GM12878 (cell line): ENCODE data around the gene ARHGAP27. TPM values are rescaled to one million over a fixed set of nuclear protein-coding genes. Genes with fewer than 3 reads are reported as not detected.

Source experiments
- ATF2 ChIP-seq: IDR thresholded peaks from 2 replicates; pipeline ENCODE4 v1.6.1; 2012; ENCODE audit warnings: low read length, inconsistent platforms
- BCL11A ChIP-seq: IDR thresholded peaks from 2 replicates; pipeline ENCODE4 v1.6.1; 2011; ENCODE audit warnings: low read depth, low read length
- CBFB ChIP-seq: IDR thresholded peaks from 2 replicates; pipeline ENCODE4 v1.6.1; 2016; ENCODE audit warnings: antibody characterized with exemption, low read depth
- CHD2 ChIP-seq: IDR thresholded peaks from 2 replicates; pipeline ENCODE4 v1.6.1; 2011; ENCODE audit warnings: low read depth, low read length, improper control_type of control experiment, borderline replicate concordance
- CTCF ChIP-seq, 3 experiments: IDR thresholded peaks in 2 of 3; conservative IDR thresholded peaks in 1 of 3; 2 replicates each; pipeline ENCODE4 v1.5.1; 2011; ENCODE audit warnings: low read depth in 3 of 3, low read length in 3 of 3, mild to moderate bottlenecking in 3 of 3, control low read depth in 2 of 3, moderate library complexity in 2 of 3, inconsistent platforms in 1 of 3, mixed read lengths in 1 of 3; ENCODE audit not compliant: control insufficient read depth in 2 of 3, insufficient read depth in 1 of 3; ENCODE audit errors: extremely low read depth in 1 of 3
- FOS ChIP-seq: IDR thresholded peaks from 3 replicates; pipeline ENCODE4 v1.6.1; 2011; ENCODE audit warnings: borderline replicate concordance; ENCODE audit not compliant: insufficient read length; ENCODE audit errors: extremely low read depth
- HDAC6 ChIP-seq: fragments of 200-600 bp; sonication (generic); IDR thresholded peaks from one replicate; pipeline ENCODE4 v1.8.0; 2017; ENCODE audit warnings: antibody characterized with exemption; ENCODE audit not compliant: unreplicated experiment
- NFIC ChIP-seq: IDR thresholded peaks from 2 replicates; pipeline ENCODE4 v1.6.1; 2012; ENCODE audit warnings: low read depth, mild to moderate bottlenecking, inconsistent platforms, low read length, moderate library complexity
- NFYB ChIP-seq: IDR thresholded peaks from 2 replicates; pipeline ENCODE4 v1.6.1; 2011; ENCODE audit warnings: low read depth, mild to moderate bottlenecking, low read length, improper control_type of control experiment, moderate library complexity; ENCODE audit not compliant: insufficient read depth
- NR2C1 ChIP-seq: fragments of 450-650 bp; IDR thresholded peaks from 2 replicates; pipeline ENCODE4 v1.6.1; 2017; ENCODE audit warnings: antibody characterized with exemption, mild to moderate bottlenecking, moderate library complexity
- NR2F1 ChIP-seq: fragments of 450-650 bp; conservative IDR thresholded peaks from 2 replicates; pipeline ENCODE4 v1.6.1; 2017; ENCODE audit warnings: mild to moderate bottlenecking
- POU2F2 ChIP-seq: IDR thresholded peaks from 3 replicates; pipeline ENCODE4 v1.6.1; 2011; ENCODE audit warnings: low read depth, mild to moderate bottlenecking, low read length, borderline replicate concordance
- RB1 ChIP-seq: fragments of 450-650 bp; formaldehyde crosslinking; IDR thresholded peaks from 2 replicates; pipeline ENCODE4 v1.6.1; 2017; ENCODE audit warnings: mild to moderate bottlenecking, borderline replicate concordance
- SIX5 ChIP-seq: IDR thresholded peaks from 2 replicates; pipeline ENCODE4 v1.6.1; 2011; ENCODE audit warnings: mild to moderate bottlenecking, low read depth, low read length, moderate library complexity; ENCODE audit not compliant: severe bottlenecking
- STAT3 ChIP-seq: IDR thresholded peaks from 2 replicates; pipeline ENCODE4 v1.6.1; 2011; ENCODE audit warnings: low read depth, low read length, improper control_type of control experiment
- SUPT20H ChIP-seq: IDR thresholded peaks from 2 replicates; pipeline ENCODE4 v1.6.1; 2011; ENCODE audit warnings: low read depth, mild to moderate bottlenecking, low read length, moderate library complexity, borderline replicate concordance; ENCODE audit not compliant: control insufficient read depth
- USF1 ChIP-seq: IDR thresholded peaks from 2 replicates; pipeline ENCODE4 v1.6.1; 2011; ENCODE audit warnings: borderline replicate concordance, low read depth, mild to moderate bottlenecking, moderate library complexity, mixed read lengths, low read length; ENCODE audit not compliant: insufficient read depth; ENCODE audit errors: extremely low read length
- ZBTB40 ChIP-seq: fragments of 450-650 bp; IDR thresholded peaks from 2 replicates; pipeline ENCODE4 v1.6.1; 2016; ENCODE audit warnings: mild to moderate bottlenecking, moderate library complexity, borderline replicate concordance
- ZNF217 ChIP-seq: fragments of 450-650 bp; IDR thresholded peaks from 2 replicates; pipeline ENCODE4 v1.6.1; 2017; ENCODE audit warnings: antibody characterized with exemption, mild to moderate bottlenecking
- ZZZ3 ChIP-seq: IDR thresholded peaks from 2 replicates; pipeline ENCODE4 v1.6.1; 2011; ENCODE audit warnings: low read depth; ENCODE audit not compliant: control insufficient read depth, insufficient read length
- polyA plus RNA-seq, 11 experiments: library from polyadenylated mRNA; depleted of rRNA in 4 of 11; unstranded in 6 of 11; stranded (reverse) in 5 of 11; fragments of >200 nt; fragmentation: Nextera tagmentation in 4 of 11; fragmentation: Illumina TruSeq in 1 of 11; extraction: Ambion mirVana in 4 of 11; extraction: Trizol in 1 of 11; gene quantifications; 1 replicate in 1 of 11; 2 replicates in 10 of 11; pipeline versions ENCODE4 v1.2.1 to v1.2.3, GENCODE V29; 2011 to 2016; ENCODE audit warnings: inconsistent platforms in 2 of 11, missing spikeins in 2 of 11, low read depth in 1 of 11
- total RNA-seq, 4 experiments: library from RNA; depleted of rRNA in 3 of 4; stranded (reverse); fragments of >200 nt in 3 of 4; fragmentation: Illumina TruSeq in 1 of 4; extraction: Trizol in 1 of 4; gene quantifications; 2 replicates each; pipeline versions ENCODE4 v1.2.1 to v1.2.3, GENCODE V29; 2013 to 2021

The ARHGAP27 gene
- total and polyA plus RNA-seq, 10 of the 15 experiments (the other 5 are each of a cell fraction or from before 2014, with no cell fraction given): 0.64 to 45.7 (median 17.7) TPM

- TF ChIP-seq FOS (no peak), POU2F2 (no peak), ATF2 (peak; percentile 88), BCL11A (peak; percentile 66; the same call in 1 of the 2 replicates), ZZZ3 (no peak), ZBTB40 (no peak), SIX5 (no peak), SUPT20H (no peak), CHD2 (no peak), USF1 (no peak), CTCF (IDR thresholded peaks at IDR 0.05 in 2 of 3, conservative IDR thresholded peaks at IDR 0.05 in 1 of 3; ENCODE audit: control insufficient read depth in 2 of 3, extremely low read depth in 1 of 3, insufficient read depth in 1 of 3, low read depth in 3 of 3, low read length in 3 of 3) (no peak), NFYB (no peak), STAT3 (peak; percentile 75; the same call in 1 of the 2 replicates), RB1 (no peak), NFIC (peak; percentile 96), HDAC6 (no peak), NR2C1 (no peak), NR2F1 (0 out of 2 replicates have a peak, but pooled peaks have one; percentile 16), CBFB (peak; percentile 36; the same call in 1 of the 2 replicates), ZNF217 (peak; percentile 77)
Observed at GRCh38 chr17:45357364-45357997, 75.2 kb downstream of the ARHGAP27 start (continued).
